WTC11 (cell line): ENCODE data around the gene FAM171A1.

Experiments used
- JUN ChIP-seq: sonication (generic); formaldehyde crosslinking; IDR thresholded peaks from 2 replicates; pipeline ENCODE4 v1.8.0; 2023; ENCODE audit warnings: mild to moderate bottlenecking, missing genetic modification reagents
- NR2C2 ChIP-seq: sonication (generic); formaldehyde crosslinking; IDR thresholded peaks from 2 replicates; pipeline ENCODE4 v1.8.0; 2022; ENCODE audit warnings: mild to moderate bottlenecking, missing genetic modification reagents
- SP1 ChIP-seq: sonication (generic); formaldehyde crosslinking; conservative IDR thresholded peaks from 2 replicates; pipeline ENCODE4 v1.8.1; 2022; ENCODE audit warnings: missing genetic modification reagents
- ZNF219 ChIP-seq: sonication (generic); formaldehyde crosslinking; IDR thresholded peaks from 2 replicates; pipeline ENCODE4 v1.8.0; 2023; ENCODE audit warnings: missing genetic modification reagents, mild to moderate bottlenecking, borderline replicate concordance
- ZNF416 ChIP-seq: fragments of 250-450 bp; sonication (Bioruptor Pico); IDR thresholded peaks from 2 replicates; pipeline ENCODE4 v1.9.0; 2021; ENCODE audit warnings: mild to moderate bottlenecking, inconsistent platforms
- TF ChIP-seq, protein P1 (sequence below): fragments of 200-600 bp; IDR thresholded peaks from 2 replicates; pipeline ENCODE4 v1.8.0; 2022; ENCODE audit warnings: antibody characterized with exemption
- TF ChIP-seq, protein P2 (sequence below): sonication (generic); formaldehyde crosslinking; IDR thresholded peaks from 2 replicates; pipeline ENCODE4 v1.8.1; 2023; ENCODE audit warnings: mild to moderate bottlenecking, missing genetic modification reagents, borderline replicate concordance
- TF ChIP-seq, protein P3 (sequence below): sonication (generic); formaldehyde crosslinking; IDR thresholded peaks from 2 replicates; pipeline ENCODE4 v1.8.1; 2022; ENCODE audit warnings: missing genetic modification reagents, borderline replicate concordance

DNA sequence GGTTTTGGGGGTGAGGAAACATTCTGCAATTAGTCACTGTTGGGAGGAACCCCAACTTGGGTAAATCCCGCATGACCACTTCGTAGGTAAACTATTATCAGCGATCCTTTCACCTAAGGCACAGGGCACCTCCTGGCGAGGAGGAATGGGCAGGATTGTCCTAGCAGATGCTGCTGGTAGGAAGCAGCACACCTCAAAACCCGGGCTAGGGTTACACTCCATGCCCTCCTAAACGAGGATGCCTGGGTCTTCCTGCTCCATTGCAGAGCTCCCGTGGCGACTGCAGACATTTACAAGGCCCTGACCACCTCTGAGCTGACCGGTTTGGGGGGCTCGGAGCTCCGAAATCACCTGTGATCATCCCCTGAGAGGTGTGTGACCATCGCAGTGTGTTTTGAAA, 92.3 kb downstream of the FAM171A1 start:
- no peak for TF ChIP-seq ZNF416 (CRISPR knock-in tag)
- TF ChIP-seq, protein P1, sequence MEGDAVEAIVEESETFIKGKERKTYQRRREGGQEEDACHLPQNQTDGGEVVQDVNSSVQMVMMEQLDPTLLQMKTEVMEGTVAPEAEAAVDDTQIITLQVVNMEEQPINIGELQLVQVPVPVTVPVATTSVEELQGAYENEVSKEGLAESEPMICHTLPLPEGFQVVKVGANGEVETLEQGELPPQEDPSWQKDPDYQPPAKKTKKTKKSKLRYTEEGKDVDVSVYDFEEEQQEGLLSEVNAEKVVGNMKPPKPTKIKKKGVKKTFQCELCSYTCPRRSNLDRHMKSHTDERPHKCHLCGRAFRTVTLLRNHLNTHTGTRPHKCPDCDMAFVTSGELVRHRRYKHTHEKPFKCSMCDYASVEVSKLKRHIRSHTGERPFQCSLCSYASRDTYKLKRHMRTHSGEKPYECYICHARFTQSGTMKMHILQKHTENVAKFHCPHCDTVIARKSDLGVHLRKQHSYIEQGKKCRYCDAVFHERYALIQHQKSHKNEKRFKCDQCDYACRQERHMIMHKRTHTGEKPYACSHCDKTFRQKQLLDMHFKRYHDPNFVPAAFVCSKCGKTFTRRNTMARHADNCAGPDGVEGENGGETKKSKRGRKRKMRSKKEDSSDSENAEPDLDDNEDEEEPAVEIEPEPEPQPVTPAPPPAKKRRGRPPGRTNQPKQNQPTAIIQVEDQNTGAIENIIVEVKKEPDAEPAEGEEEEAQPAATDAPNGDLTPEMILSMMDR = no peak
- TF ChIP-seq JUN (CRISPR knock-in tag) = no peak
- TF ChIP-seq, protein P2, sequence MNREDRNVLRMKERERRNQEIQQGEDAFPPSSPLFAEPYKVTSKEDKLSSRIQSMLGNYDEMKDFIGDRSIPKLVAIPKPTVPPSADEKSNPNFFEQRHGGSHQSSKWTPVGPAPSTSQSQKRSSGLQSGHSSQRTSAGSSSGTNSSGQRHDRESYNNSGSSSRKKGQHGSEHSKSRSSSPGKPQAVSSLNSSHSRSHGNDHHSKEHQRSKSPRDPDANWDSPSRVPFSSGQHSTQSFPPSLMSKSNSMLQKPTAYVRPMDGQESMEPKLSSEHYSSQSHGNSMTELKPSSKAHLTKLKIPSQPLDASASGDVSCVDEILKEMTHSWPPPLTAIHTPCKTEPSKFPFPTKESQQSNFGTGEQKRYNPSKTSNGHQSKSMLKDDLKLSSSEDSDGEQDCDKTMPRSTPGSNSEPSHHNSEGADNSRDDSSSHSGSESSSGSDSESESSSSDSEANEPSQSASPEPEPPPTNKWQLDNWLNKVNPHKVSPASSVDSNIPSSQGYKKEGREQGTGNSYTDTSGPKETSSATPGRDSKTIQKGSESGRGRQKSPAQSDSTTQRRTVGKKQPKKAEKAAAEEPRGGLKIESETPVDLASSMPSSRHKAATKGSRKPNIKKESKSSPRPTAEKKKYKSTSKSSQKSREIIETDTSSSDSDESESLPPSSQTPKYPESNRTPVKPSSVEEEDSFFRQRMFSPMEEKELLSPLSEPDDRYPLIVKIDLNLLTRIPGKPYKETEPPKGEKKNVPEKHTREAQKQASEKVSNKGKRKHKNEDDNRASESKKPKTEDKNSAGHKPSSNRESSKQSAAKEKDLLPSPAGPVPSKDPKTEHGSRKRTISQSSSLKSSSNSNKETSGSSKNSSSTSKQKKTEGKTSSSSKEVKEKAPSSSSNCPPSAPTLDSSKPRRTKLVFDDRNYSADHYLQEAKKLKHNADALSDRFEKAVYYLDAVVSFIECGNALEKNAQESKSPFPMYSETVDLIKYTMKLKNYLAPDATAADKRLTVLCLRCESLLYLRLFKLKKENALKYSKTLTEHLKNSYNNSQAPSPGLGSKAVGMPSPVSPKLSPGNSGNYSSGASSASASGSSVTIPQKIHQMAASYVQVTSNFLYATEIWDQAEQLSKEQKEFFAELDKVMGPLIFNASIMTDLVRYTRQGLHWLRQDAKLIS (CRISPR knock-in tag) = no peak
- TF ChIP-seq ZNF219 = no peak
- TF ChIP-seq, protein P3, sequence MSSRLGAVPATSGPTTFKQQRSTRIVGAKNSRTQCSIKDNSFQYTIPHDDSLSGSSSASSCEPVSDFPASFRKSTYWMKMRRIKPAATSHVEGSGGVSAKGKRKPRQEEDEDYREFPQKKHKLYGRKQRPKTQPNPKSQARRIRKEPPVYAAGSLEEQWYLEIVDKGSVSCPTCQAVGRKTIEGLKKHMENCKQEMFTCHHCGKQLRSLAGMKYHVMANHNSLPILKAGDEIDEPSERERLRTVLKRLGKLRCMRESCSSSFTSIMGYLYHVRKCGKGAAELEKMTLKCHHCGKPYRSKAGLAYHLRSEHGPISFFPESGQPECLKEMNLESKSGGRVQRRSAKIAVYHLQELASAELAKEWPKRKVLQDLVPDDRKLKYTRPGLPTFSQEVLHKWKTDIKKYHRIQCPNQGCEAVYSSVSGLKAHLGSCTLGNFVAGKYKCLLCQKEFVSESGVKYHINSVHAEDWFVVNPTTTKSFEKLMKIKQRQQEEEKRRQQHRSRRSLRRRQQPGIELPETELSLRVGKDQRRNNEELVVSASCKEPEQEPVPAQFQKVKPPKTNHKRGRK = no peak
- no peak for TF ChIP-seq SP1
- no peak for TF ChIP-seq NR2C2 (CRISPR knock-in tag)
